HG03097 (cell line): ENCODE measurements around the gene CMIP.

ENCODE experiments used
- ATAC-seq: cut with Tn5 transposase; IDR thresholded peaks from one replicate; pipeline ENCODE4 v1.9.1; 2021; ENCODE audit not compliant: unreplicated experiment, low FRiP score

CMIP gene

DNA sequence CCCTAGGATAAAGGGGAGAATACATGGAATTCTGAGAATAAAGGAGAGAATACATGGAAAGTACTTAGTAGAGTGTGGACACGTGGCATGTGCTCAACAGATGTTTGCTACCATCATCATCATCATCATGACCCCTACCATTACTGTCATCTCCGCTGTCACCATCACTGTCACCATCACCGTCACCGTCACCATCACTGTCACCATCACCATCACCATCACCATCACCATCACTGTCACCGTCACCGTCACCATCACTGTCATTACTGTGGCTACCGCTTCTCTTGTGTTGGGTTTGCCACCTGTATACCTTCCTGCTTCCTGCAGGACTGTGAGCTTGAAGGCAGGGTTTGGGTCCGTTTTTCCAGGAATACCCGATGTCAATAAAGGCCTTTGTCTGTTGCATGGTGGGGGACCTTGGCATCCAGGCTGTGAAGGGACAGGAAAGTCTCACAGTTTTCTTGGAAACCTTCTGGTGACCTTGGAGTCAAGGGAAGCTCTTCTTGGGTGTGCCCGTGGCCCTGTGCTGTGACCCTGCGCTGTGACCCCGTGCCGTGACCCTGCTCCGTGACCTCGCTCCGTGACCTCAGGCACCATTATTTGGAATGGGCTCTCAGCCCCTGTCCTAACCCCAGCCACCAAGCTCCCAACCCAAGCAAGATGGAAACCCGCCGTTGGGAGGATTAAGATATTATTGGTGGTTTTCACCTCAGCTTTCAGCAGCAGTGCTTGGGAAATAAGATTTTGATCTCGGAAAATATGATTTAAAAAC is 14.4 kb downstream of the CMIP start:
- no peak for ATAC-seq

DNA sequence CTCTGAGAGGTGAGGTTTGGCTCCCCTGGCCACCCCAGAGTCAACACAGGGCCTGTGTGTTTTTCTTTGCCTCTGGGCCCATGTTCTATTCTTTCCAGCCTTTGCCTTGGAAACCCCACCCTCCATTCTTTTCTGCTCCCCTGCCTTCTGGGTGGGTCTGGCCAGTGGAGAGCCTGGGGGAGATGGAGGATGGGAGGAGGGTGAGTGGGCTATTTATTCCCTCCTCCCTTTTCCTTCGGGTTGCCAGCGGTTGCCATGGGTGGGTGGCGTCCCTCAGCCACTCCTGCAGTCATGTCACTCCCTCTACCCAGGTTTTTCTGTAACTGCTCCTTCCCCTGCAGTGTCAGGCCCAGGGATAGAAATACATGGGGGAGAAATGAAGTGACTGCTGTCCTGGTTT is 15.5 kb downstream of the CMIP start:
- ATAC-seq, result no peak

GRCh38 chr16:81461243-81461642 is 16.6 kb downstream of the CMIP start:
- no peak for ATAC-seq

- no peak for ATAC-seq
Observed at GRCh38 chr16:81461766-81462165, 17.2 kb downstream of the CMIP start.

GRCh38 chr16:81462683-81463082 is 18.1 kb downstream of the CMIP start:
- ATAC-seq, result no peak

GRCh38 chr16:81463296-81463890 is 18.8 kb downstream of the CMIP start:
- ATAC-seq, result no peak

DNA sequence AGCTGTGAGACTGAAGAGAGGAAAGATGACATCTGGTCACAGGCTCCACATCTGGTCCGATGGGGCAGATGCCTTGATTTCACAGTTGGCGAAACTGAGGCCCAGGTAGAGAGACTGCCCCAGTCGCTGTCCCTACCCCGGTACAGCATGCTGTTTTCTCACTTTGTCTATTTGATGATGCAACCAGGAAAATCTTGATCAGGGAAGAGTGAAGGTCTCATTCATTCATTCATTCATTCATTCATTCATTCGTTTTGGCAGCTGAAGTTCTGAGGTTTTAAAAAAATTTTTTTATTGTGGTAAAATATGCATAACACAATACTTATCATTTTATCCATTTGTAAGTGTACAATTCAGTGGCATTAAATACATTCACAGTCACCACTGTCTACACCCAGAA is 19.7 kb downstream of the CMIP start:
- no peak for ATAC-seq

DNA sequence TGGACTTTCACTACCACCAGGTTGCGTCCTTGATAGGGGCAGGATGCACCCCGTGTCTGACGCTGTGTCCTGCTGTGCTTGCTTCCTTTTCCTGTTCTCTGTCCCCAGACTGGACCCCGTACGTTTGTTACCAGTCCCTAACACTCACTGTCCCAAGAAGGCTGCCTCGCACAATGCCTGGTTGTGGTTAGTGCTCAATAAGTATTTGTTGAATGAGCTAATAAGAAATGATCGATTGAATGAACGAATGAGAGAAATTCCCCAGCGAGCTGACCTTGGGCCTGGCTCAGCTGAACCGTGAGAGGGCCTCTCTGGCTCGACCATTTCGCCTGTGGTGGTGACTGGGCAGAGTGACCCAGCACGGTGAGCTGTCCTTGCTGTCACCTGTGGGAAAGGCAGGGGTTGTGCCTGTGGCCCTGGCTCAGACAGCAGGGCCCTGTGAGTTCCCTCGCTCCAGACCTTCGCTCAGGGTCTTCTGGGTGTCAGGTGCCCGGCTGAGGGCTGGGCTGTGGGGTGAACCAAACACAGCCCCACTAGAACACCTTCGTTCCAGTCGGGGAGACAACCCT is 20.9 kb downstream of the CMIP start:
- no peak for ATAC-seq

DNA sequence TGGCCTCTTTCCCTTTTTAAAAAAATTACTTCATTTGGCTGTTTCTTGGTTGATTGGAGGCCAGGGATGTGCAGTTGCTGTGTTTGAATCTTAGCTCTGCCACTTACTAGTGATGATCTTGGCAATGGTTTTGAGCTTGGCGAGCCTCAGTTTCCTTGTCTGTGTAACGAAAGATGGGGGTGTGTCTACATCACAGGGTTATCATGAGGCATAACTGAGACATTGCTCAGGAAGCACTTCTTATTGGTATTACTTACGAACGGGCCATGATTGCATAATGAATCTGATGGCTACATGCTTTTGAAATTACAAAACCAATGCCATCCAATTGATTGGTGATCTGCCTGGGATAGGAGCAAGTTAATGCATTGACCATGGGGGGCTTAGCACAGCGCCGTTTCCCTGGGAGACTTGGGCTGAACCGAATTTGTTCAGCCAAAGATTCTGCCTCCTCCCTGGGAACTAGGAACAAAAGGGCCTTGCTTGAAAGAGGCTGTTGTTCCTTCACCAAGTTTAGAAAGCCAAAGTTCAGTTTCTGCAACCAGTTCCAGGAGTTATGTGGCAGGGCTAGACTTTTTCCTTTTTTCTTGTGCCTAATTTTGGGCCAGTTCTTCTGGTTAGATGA is 21.9 kb downstream of the CMIP start:
- ATAC-seq, result no peak

- ATAC-seq, result no peak
Observed at GRCh38 chr16:81467072-81467471, 22.5 kb downstream of the CMIP start.

DNA sequence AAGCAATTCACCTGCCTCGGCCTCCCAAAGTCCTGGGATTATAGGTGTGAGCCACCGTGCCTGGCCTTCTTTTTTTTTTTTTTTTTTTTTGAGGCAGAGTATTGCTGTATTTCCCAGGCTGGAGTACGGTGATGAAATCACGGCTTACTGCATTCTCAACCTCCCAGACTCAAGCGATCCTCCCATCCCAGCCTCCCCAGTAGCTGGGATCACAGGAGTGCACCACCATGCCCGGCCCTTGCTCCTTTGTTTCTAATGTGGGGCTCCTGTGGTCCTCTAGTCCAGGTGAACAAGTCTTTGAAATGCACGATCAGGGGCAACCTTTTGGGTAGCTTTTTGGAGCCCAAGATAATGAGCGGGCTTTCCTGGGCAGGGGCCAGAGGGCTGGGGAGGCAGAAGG is 23.2 kb downstream of the CMIP start:
- no peak for ATAC-seq

DNA sequence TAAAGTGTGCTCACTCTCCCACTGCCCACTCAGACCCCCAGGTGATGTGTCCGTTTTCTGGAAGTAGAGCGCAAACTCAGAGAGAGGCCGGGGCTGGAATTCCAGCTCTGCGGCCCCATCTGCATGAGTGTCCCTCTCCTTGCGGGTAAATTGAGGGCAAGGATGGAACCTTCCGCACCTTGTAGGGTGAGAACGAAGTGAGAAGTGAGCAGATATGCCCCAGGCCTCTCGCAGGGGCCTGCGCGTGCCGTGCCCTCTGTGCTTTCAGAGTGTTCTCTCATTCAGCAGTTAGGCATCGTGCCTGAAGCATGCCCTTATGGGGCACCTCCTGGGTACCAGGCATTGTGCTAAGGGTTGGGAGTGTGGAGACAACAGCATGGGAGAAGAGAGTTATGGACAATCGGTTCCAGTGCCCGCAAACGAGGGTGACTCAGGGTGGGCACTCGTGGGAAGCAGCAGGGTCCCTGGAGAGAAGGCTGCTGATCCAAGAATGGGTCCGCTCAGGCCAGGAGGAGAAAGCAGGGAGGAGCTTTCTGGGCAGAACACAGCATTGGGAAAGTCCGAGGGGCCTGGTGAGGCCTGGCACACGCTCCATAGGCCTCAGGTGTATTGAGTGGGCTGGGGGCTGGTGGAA is 23.8 kb downstream of the CMIP start:
- no peak for ATAC-seq

DNA sequence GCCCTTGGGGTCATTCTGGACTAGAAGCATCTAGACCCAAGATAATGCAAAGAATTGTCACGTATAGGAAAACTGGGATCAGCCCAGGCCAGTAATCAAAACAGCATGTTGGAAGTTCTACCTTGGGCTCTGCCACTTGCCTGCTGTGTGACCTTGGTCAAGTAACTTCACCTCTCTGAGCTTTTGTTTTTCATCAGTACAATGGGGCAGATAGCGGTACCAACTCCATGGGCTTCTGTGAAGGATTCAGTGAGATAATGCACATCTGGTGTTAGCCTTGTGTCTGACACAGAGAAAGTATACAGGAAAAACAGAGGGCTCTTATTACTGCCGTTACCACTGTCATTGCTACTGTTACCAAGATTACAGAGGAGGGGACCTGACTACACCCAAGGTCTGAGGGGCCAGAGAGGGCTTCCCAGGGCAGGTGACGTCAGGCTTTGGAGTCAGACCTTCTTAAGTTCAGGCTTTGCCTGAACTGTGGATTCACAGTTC is 24.6 kb downstream of the CMIP start:
- no peak for ATAC-seq

DNA sequence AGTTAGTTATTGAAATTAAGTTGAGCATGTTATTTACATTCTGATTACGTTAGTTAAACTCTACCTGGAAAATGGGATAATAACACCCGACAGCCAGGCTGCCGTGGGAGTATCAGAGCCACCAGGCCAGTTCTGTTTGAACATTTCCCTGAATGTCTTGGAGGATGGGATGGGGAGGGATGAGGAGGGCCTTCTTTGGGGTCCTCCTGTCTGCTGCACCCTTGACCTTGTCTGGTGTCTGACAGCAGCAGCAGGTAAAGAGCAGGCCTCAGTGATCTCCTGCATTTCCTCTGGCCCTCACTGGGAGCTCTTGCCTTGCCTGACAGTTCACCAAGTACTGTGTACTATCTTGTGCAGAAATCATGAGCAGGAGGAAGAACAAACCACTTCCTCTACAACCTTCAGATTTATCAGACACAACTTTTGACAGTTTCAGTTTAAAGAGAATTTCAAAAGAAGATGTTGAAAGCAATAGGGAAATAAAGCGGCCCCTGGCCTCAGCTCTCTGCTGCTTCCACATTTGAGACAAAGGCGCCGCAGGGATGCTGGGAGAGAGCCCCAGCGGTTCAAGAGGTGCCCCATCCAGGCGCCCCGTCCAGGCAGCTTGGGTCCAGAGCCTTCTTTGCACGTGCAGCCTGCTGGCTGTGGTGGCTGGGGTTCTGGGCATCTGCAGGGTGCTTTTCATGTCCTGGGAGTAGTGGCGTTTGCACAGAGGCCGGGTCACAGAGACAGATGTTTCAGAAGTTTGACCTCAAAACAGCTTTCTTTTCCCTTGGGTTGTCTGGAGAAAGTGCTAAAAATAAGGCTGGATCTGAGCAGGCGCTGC is 25.3 kb downstream of the CMIP start:
- ATAC-seq, result peak; percentile 70

DNA sequence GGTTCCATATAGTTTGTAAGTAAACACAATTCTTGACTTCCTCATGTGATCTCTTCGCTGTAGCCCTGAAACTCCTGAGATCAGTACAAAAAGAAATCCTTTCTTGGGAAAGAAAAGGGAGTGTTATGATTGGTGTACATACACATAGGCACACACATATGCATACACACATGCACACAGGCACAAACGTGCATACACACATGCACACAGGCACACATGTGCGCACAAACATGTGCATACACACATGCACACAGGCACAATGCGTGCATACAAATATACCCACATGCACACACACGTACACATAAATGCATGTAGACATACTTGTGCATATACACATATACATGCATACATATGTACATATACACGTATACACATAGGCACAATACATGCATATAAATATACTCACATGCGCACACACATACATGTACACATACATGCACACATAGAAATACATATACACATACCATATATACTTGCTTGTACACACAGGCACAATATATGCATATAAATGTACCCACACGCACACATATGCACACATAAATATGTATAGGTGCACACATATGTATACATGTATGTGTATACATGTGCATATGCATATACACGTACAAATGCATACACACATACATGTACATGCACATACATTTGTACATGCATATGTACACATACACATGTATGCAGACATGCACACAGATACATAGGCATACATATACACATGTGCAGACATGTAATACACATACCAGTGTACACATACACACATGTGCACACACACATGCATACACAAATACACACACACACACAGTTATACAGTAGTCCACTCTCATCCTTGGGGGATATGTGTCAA is 26.4 kb downstream of the CMIP start:
- no peak for ATAC-seq

GRCh38 chr16:81471882-81472281 is 27.3 kb downstream of the CMIP start:
- no peak for ATAC-seq

GRCh38 chr16:81472391-81472790 is 27.8 kb downstream of the CMIP start:
- no peak for ATAC-seq

DNA sequence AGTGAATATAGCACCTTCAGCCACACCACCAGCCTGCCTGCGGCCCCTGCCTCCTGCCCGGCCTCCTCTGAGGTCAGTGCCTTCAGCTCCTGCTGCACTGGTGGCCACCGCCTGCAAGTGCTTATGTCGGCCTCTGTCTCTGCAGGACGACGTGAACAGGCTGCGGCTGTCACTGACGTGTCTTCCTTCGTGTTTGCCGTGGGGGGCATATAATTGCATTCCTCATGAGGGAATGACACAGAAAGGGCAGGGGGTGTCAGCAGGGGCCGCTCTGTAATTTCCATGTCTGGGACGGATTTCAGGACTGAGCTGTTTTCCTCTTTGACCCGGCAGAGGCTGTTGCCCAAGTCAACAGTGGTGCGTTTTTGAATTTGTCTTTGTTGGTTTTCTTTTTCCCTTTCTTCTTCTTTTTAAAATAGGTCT is 28.5 kb downstream of the CMIP start:
- ATAC-seq, result no peak

GRCh38 chr16:81473558-81473957 is 28.9 kb downstream of the CMIP start:
- ATAC-seq, result no peak
